ENCODE data around the gene TCHHL1.

Gene TCHHL1

DNA sequence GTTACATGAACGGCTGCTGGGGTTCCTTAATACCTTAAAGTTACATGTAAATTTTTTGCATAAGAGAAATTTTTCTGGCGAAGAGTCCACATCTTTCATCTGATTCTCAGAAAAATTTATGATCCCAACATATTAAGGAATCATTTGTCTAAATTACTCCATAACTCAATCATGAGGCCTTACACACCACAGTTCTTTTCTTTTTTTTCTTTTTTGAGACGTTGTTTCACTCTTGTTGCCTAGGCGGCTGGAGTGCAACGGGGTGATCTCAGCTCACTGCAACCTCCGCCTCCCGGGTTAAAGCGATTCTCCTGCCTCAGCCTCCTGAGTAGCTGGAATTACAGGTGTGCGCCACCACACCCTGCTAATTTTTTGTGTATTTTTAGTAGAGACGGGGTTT is 50.0 kb downstream of the TCHHL1 start:
- DNase-seq (ENCODE audit: low spot score): no peak

DNA sequence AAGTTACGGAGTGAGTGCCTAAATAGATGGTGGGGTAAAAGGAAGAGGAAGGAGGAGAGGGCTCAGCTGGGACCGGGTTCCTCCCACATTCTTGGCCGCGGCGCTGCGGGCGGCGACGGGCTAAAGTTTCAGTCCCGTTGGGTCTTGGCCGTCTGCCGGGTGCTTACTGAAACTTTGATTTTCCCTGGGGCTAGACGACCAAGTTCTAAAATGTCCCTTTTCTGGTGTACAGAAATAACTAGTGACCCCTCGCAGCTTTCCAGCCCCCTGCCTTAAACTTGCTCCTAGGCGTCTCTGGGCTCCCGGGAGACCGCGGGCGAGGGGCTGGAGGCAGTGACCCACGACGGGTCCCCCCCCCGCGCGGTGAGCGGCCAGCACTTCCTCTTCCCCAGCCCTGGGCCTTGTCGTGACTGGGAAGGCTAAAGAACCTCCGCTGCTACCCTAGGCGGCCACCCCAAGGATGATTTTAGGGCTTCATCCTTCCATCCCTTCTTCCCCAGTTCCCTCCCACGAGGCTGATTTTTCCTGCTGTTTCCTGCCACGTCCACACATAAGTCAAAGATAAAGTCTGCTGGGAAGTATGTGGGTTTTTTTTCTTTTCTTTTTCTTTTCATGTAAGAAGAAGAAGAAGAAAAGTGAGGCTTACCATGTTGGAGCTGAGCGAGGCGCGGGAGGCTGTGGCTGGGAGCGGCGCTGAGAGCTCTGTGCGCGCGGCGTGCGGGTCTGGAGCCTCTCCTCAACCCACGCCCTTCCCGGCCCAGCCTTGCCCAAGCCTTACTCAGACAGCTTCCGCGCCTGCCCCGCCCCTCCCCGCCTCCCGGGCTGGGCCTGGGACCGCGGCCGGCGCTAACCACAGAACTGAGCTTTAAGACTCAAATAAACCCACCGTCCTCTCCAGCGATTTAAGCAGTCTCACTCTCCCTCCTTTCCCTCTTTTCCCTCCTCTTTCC is 52.3 kb downstream of the TCHHL1 start, which contains the start of gene S100A11:
S100A11 (minus strand) TSS at position 738 of the 950 bp plus-strand sequence; CDS start at position 649, 89 bp downstream.
- peak; percentile 90 for DNase-seq (ENCODE audit: low spot score)

DNA sequence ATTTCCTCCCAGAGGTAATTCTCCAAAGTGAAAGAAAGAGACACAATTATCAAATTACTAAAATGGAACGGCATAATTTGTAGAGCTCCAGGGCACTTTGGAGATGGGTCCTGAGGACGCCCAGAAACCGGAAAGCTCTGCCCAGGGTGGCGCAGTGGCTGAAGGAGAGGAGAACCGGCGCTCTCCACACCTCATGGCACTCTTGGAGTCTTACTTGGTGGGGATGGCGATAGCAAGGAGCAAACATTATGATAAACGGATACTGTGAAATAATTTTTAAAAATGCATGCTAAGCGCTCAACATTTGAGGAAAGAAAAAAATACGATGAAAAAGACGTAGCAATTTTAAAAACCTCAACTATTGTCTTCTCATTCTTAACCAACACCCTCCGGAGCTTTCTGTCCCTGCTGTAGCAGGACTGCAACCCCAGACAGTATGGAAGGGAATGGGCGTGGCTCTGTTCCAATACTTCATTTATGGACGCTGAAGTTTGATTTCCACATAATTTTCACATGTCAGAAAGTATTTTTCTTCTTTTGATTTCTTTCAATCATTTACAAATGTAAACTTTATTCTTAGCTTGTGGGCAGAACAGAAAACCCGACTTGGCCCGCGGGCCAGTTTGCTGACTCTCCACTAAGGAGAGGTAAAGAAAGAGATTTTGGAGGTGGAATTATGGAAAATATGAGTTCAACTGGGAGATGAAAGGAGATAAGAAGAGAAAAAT is 53.2 kb downstream of the TCHHL1 start:
- peak; percentile 57 for DNase-seq (ENCODE audit: low spot score)

DNA sequence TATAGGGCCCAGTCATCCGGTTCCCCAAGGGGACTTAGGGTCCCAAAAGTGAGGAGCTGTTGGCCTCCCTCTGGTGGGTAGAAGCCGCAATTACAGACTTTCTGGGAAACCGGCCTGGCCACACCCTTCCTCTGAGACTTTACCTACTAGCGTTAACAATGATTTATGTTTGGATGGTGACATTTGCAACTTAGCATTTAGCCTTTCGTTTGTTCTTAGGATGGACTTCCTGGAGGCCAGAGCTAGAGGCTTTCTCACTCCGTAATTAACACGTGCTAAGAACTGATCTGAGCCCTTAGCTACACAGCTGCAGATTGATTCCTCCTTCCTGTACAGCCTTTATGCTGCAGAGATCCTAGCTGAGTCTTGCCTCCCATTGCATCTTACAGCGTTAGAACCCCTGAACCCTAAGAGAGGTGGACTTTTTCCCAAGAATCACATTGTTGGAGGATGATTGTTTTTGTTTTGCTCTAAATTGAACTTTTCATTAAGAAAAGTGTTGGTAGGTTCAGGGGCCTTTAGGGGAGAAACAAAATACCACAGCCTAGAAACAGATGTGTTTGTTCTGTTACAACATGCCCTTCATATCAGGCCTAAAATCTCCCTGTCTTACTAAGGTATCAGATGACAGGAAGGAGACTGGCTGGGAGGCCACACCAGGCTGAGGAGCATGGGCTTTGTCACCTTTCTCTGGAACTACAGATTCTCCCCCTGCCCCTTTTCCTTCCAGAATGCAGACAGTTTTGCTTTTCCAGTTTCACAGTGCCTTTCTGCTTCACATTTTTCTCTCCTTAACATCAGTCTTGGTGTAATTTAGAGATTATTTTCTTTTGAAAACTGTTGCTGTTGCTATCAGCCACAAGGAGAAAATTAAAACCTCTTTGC is 54.0 kb downstream of the TCHHL1 start:
- DNase-seq (ENCODE audit: low spot score): peak; percentile 88

DNA sequence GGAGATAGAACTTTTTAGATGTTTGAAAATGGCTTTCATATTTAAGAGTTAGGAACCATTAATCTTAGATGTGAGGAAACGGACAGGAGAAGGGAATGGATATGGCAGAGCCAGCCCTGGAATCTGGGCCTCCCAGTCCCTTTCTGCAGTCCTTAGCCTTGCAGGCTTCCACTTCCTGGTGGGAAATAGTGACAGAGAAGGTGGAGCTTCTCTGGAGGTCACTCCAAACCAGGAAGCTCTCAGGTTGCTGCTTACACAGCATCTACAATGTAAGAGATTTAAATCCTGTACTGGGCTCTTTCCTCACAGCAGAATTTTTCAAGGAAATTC is 54.6 kb downstream of the TCHHL1 start:
- no peak for DNase-seq (ENCODE audit: low spot score)

All from RKO (cell line).